HFFc6 (cell line): Measurements from ENCODE around the gene RGS9. TPM values are rescaled to one million over a fixed set of nuclear protein-coding genes. Genes with fewer than 3 reads are reported as not detected.

ENCODE experiments used
- DNase-seq: peaks from one replicate; pipeline ENCODE4 v3.0.0-alpha.2; 2018
- H3K27ac Mint-ChIP-seq: 2 replicates; pipeline ENCODE4 v1.8.0; 2020; ENCODE audit warnings: mild to moderate bottlenecking, mixed read lengths
- H3K27me3 Mint-ChIP-seq: 2 replicates; pipeline ENCODE4 v1.8.0; 2021; ENCODE audit warnings: mild to moderate bottlenecking, moderate library complexity, mixed read lengths; ENCODE audit not compliant: insufficient read depth
- H3K36me3 Mint-ChIP-seq: 2 replicates; pipeline ENCODE4 v1.8.0; 2021; ENCODE audit warnings: low read depth, mixed read lengths
- H3K4me1 Mint-ChIP-seq: 2 replicates; pipeline ENCODE4 v1.8.0; 2020; ENCODE audit warnings: low read depth, mixed read lengths
- H3K4me3 Mint-ChIP-seq: 2 replicates; pipeline ENCODE4 v1.8.0; 2020; ENCODE audit warnings: mild to moderate bottlenecking, moderate library complexity, mixed read lengths
- H3K9me3 Mint-ChIP-seq: 2 replicates; pipeline ENCODE4 v1.8.0; 2020; ENCODE audit warnings: mild to moderate bottlenecking, mixed read lengths
- CTCF ChIP-seq: fragments of 200-600 bp; sonication (generic); IDR thresholded peaks from 2 replicates; pipeline ENCODE4 v1.5.0; 2021; ENCODE audit warnings: antibody characterized with exemption, mild to moderate bottlenecking
- total RNA-seq, 6 experiments: library from RNA; stranded (reverse); fragmentation: NEBNext Ultra II Directional; extraction: Animal tissue kit (Norgen Biotek cat#: 25700); gene quantifications; 2 replicates in 1 of 6; 3 replicates in 5 of 6; pipeline ENCODE4 v1.2.3, GENCODE V29; 2021

The RGS9 gene
- total RNA-seq, 6 experiments from 2014 or later = 0.31 to 0.97 (median 0.42) TPM

- no peaks in the 10 kb centered on the region; the same call in 1 of the 2 replicates for H3K36me3 Mint-ChIP-seq
- DNase-seq = no peak
- peaks cover 20% of the 10 kb centered on the region for H3K4me1 Mint-ChIP-seq
- peaks cover 6% of the 10 kb centered on the region; the same call in 1 of the 2 replicates for H3K9me3 Mint-ChIP-seq
- no peak for TF ChIP-seq CTCF
- H3K27ac Mint-ChIP-seq = no peak overlapping the region
- no peak overlapping the region for H3K4me3 Mint-ChIP-seq
- H3K27me3 Mint-ChIP-seq = peaks cover 8% of the 10 kb centered on the region
Measured at GRCh38 chr17:65259281-65259680, 122.1 kb downstream of the RGS9 start.

- peaks cover 20% of the 10 kb centered on the region for H3K4me1 Mint-ChIP-seq
- H3K27ac Mint-ChIP-seq = no peak overlapping the region
- DNase-seq = no peak
- H3K27me3 Mint-ChIP-seq = peaks cover 7% of the 10 kb centered on the region
- peaks cover 6% of the 10 kb centered on the region; the same call in 1 of the 2 replicates for H3K9me3 Mint-ChIP-seq
- H3K36me3 Mint-ChIP-seq = no peaks in the 10 kb centered on the region; the same call in 1 of the 2 replicates
- TF ChIP-seq CTCF = no peak
- H3K4me3 Mint-ChIP-seq = no peak overlapping the region
Measured at GRCh38 chr17:65259696-65260485, 122.7 kb downstream of the RGS9 start.

DNA sequence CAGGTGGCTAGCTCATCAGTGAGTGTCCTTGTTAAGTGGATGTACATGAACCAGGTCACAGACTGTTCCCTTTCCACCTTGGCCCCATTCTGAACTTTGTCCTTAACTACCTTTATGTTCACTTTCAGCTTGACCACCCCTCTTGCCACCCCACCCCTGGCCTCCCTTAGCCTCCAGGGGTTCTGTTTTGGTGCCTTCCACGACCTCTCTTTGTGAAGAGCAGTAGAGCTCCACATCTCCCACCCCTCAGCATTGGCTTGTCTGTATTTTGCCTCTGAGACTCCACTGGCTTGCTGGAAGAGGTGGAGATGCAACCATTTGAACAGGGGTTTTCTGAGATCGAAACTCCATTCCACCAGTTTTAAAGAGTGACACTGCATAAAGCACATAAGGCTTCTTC lies 123.5 kb downstream of the RGS9 start:
- no peak for DNase-seq
- no peak for TF ChIP-seq CTCF
- Mint-ChIP-seq H3K27ac (no peak overlapping the region), H3K27me3 (peaks cover 7% of the 10 kb centered on the region), H3K4me1 (peaks cover 20% of the 10 kb centered on the region), H3K4me3 (no peak overlapping the region), H3K36me3 (no peaks in the 10 kb centered on the region; the same call in 1 of the 2 replicates), H3K9me3 (peaks cover 6% of the 10 kb centered on the region; the same call in 1 of the 2 replicates)

GRCh38 chr17:65261152-65261551 lies 124.0 kb downstream of the RGS9 start:
- Mint-ChIP-seq H3K36me3 (no peaks in the 10 kb centered on the region; the same call in 1 of the 2 replicates), H3K27ac (no peak overlapping the region), H3K4me3 (no peak overlapping the region), H3K4me1 (peaks cover 20% of the 10 kb centered on the region), H3K9me3 (peaks cover 4% of the 10 kb centered on the region; the same call in 1 of the 2 replicates), H3K27me3 (peaks cover 7% of the 10 kb centered on the region)
- TF ChIP-seq CTCF = no peak
- DNase-seq = no peak

DNA sequence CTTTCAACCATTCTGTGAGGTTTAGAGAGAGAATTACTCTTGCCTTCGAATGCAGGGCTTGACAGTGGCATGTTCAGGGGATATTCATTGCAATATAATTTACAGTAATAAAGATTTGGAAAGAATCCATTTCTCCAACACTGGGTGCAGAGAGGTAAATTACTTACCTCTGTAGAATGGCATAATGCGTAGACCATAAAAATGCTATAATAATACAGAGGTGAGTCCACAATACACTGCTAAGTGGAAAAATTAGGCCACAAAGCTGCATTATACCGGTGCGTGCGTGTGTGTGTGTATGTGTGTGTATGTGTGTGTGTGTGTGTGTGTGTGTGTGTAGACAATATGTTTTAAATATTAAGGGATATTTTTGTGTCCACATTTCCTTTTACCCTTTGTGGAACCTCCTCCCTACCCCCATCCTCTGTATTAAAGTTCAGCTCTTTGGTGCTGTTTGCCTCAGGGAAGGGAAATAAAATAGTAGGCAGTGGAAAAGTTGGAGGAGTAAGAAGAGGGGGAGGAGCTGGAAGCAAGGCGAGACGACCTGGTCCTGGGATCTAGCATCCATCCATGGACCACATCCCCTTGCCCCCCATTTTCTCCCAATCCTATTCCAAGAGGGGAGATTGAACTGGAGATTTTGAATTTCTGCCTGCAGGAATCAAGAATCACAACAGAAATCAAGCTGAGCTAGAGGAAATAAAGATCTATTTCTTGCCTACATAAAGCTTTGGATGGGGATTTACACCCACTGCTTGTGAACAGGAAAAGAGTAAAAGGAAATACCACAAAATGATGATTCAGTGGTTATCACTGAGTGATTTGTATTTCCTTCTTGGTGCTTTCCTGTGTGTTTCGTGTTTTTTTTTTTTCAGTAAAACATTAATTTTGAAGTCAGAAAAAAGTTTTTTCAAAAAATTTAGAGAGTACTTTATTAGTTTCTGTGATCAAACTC lies 124.8 kb downstream of the RGS9 start:
- peaks cover 6% of the 10 kb centered on the region for H3K27me3 Mint-ChIP-seq
- H3K27ac Mint-ChIP-seq = no peak overlapping the region; the same call in 1 of the 2 replicates
- no peak overlapping the region for H3K4me3 Mint-ChIP-seq
- DNase-seq = no peak
- H3K9me3 Mint-ChIP-seq = no peaks in the 10 kb centered on the region
- H3K36me3 Mint-ChIP-seq = no peaks in the 10 kb centered on the region
- no peak for TF ChIP-seq CTCF
- H3K4me1 Mint-ChIP-seq = peaks cover 20% of the 10 kb centered on the region
